Activated CD8-positive, alpha-beta memory T cell treated with anti-CD3 and anti-CD28 coated beads, Interleukin-2, amount 10 ng/mL, durations not matched to agents 7 days and 5 days (primary cell): ENCODE data around the gene MRPS23. TPM values are rescaled to one million over a fixed set of nuclear protein-coding genes. Genes with fewer than 3 reads are reported as not detected.
"Not testable (repeated sequence)": the region's sequence is repeated elsewhere in the genome, so short reads cannot be mapped to it uniquely, and the experiment has no call there.

Experiments used
- ATAC-seq: fragments of 150-1000 bp; cut with Tn5 transposase; one replicate; pipeline ENCODE4 v1.10.0; 2021; ENCODE audit warnings: moderate library complexity
- CTCF ChIA-PET: fragments of 350-600 bp; sonication (Branson Sonifier 250); formaldehyde crosslinking; loops from one replicate; lab custom pipeline; 2021; ENCODE audit warnings: antibody characterized with exemption; lab: Charles Lee
- DNase-seq: peaks from one replicate; pipeline ENCODE4 v3.0.0-alpha.2; 2020
- H3K27ac Mint-ChIP-seq: one replicate; pipeline ENCODE4 v1.8.0; 2021; ENCODE audit warnings: mild to moderate bottlenecking, mixed read lengths
- H3K27me3 Mint-ChIP-seq: one replicate; pipeline ENCODE4 v1.8.0; 2021; ENCODE audit warnings: mixed read lengths
- H3K36me3 Mint-ChIP-seq: one replicate; pipeline ENCODE4 v1.8.0; 2021; ENCODE audit warnings: mild to moderate bottlenecking, mixed read lengths
- H3K4me1 Mint-ChIP-seq: one replicate; pipeline ENCODE4 v1.8.0; 2021; ENCODE audit warnings: mixed read lengths
- H3K4me3 Mint-ChIP-seq: one replicate; pipeline ENCODE4 v1.8.0; 2021; ENCODE audit warnings: mild to moderate bottlenecking, moderate library complexity, mixed read lengths
- H3K9me3 Mint-ChIP-seq: one replicate; pipeline ENCODE4 v1.8.0; 2022; ENCODE audit warnings: low read depth, mixed read lengths
- total RNA-seq, 2 experiments: library from RNA; stranded (reverse); gene quantifications; one replicate each; pipeline ENCODE4 v1.2.3, GENCODE V29; 2021

Gene MRPS23
- total RNA-seq, 2 experiments from 2014 or later = 39.4 to 49.4 TPM

- Mint-ChIP-seq H3K36me3 (no peaks in the 10 kb centered on the region), H3K27ac (no peak overlapping the region), H3K9me3 (no peaks in the 10 kb centered on the region), H3K4me3 (no peak overlapping the region), H3K4me1 (peaks cover 12% of the 10 kb centered on the region), H3K27me3 (peaks cover 27% of the 10 kb centered on the region)
- CTCF ChIA-PET = interaction anchor here (0.7 to 9.3 kb wide), 12 partner anchors 24 to 314 kb away, joined by 3 to 121 read pairs (median 5); partner anchors contain the start of gene CUEDC1
- ATAC-seq (no peak), DNase-seq (no peak)
Observed at GRCh38 chr17:57856792-57857620, 7.2 kb upstream of the MRPS23 start.

- Mint-ChIP-seq H3K4me1 (peaks cover 13% of the 10 kb centered on the region), H3K4me3 (no peak overlapping the region), H3K9me3 (no peaks in the 10 kb centered on the region), H3K27me3 (peaks cover 16% of the 10 kb centered on the region), H3K36me3 (no peaks in the 10 kb centered on the region), H3K27ac (no peak overlapping the region)
- CTCF ChIA-PET = interaction anchor here (0.6 to 9.3 kb wide), 4 partner anchors 19 to 728 kb away, joined by 3 to 121 read pairs (median 4); no protein-coding TSS in a partner anchor
- DNase-seq (no peak), ATAC-seq (no peak)
Observed at GRCh38 chr17:57855391-57856035, 5.7 kb upstream of the MRPS23 start.

GRCh38 chr17:57853695-57854094 lies 3.9 kb upstream of the MRPS23 start:
- Mint-ChIP-seq H3K27me3 (peaks cover 3% of the 10 kb centered on the region), H3K9me3 (no peaks in the 10 kb centered on the region), H3K4me1 (peaks cover 25% of the 10 kb centered on the region), H3K36me3 (peaks cover 6% of the 10 kb centered on the region), H3K4me3 (no peak overlapping the region), H3K27ac (no peak overlapping the region)
- DNase-seq (no peak), ATAC-seq (no peak)
- CTCF ChIA-PET = interaction anchor here (1.5 to 9.3 kb wide), 2 partner anchors 143 to 259 kb away, joined by 3 to 121 read pairs; no protein-coding TSS in a partner anchor

GRCh38 chr17:57852955-57853328 lies 3.1 kb upstream of the MRPS23 start:
- no peak overlapping the region for H3K4me3 Mint-ChIP-seq
- peaks cover 31% of the 10 kb centered on the region for H3K4me1 Mint-ChIP-seq
- no peaks in the 10 kb centered on the region for H3K27me3 Mint-ChIP-seq
- H3K27ac Mint-ChIP-seq = no peak overlapping the region
- DNase-seq = no peak
- no peak for ATAC-seq
- H3K36me3 Mint-ChIP-seq = peaks cover 7% of the 10 kb centered on the region
- no peaks in the 10 kb centered on the region for H3K9me3 Mint-ChIP-seq
- CTCF ChIA-PET = interaction anchor here (1.5 to 9.3 kb wide), 2 partner anchors 144 to 260 kb away, joined by 3 to 121 read pairs; no protein-coding TSS in a partner anchor

- Mint-ChIP-seq H3K27ac (no peak overlapping the region), H3K36me3 (peaks cover 7% of the 10 kb centered on the region), H3K27me3 (no peaks in the 10 kb centered on the region), H3K9me3 (no peaks in the 10 kb centered on the region), H3K4me1 (peaks cover 31% of the 10 kb centered on the region), H3K4me3 (peak overlapping the region; percentile 23)
- ATAC-seq = no peak
- DNase-seq = no peak
- CTCF ChIA-PET = interaction anchor here (1.5 to 9.3 kb wide), 3 partner anchors 8 to 260 kb away, joined by 3 to 121 read pairs (median 25); no protein-coding TSS in a partner anchor
Observed at GRCh38 chr17:57852092-57852954, 2.5 kb upstream of the MRPS23 start.

GRCh38 chr17:57849163-57849873 lies 526 bp downstream of the MRPS23 start:
- no peaks in the 10 kb centered on the region for H3K9me3 Mint-ChIP-seq
- peaks cover 19% of the 10 kb centered on the region for H3K36me3 Mint-ChIP-seq
- H3K27ac Mint-ChIP-seq = peak overlapping the region; percentile 100
- peaks cover 39% of the 10 kb centered on the region for H3K4me1 Mint-ChIP-seq
- no peak for ATAC-seq
- H3K4me3 Mint-ChIP-seq = peak overlapping the region; percentile 97
- DNase-seq = no peak
- CTCF ChIA-PET = interaction anchor here (0.8 to 4.5 kb wide), 10 partner anchors 11 to 606 kb away, joined by 3 to 37 read pairs (median 4); partner anchors contain the start of gene SRSF1
- no peaks in the 10 kb centered on the region for H3K27me3 Mint-ChIP-seq

GRCh38 chr17:57846056-57846945 lies 3.5 kb downstream of the MRPS23 start:
- CTCF ChIA-PET = interaction anchor here (4.0 to 4.5 kb wide), 2 partner anchors 12 to 13 kb away, joined by 18 to 37 read pairs; no protein-coding TSS in a partner anchor
- ATAC-seq, DNase-seq, H3K27me3 Mint-ChIP-seq, H3K9me3 Mint-ChIP-seq, H3K27ac Mint-ChIP-seq, H3K4me3 Mint-ChIP-seq: not testable (repeated sequence)
- Mint-ChIP-seq H3K36me3 (peaks cover 21% of the 10 kb centered on the region), H3K4me1 (peaks cover 45% of the 10 kb centered on the region)

GRCh38 chr17:57842280-57842679 lies 7.6 kb downstream of the MRPS23 start:
- H3K4me3 Mint-ChIP-seq = no peak overlapping the region

GRCh38 chr17:57839571-57839923 lies 10.3 kb downstream of the MRPS23 start:
- H3K9me3 Mint-ChIP-seq = no peaks in the 10 kb centered on the region
- DNase-seq = no peak
- no peaks in the 10 kb centered on the region for H3K27me3 Mint-ChIP-seq
- H3K4me3 Mint-ChIP-seq = no peak overlapping the region
- ATAC-seq = no peak
- H3K4me1 Mint-ChIP-seq = peaks cover 13% of the 10 kb centered on the region
- CTCF ChIA-PET = no interaction called here
- H3K36me3 Mint-ChIP-seq = peaks cover 12% of the 10 kb centered on the region
- no peak overlapping the region for H3K27ac Mint-ChIP-seq

More at GRCh38 chr17:57842280-57842679, 7.6 kb downstream of the MRPS23 start:
- Mint-ChIP-seq H3K4me1 (peaks cover 17% of the 10 kb centered on the region), H3K27ac (no peak overlapping the region), H3K27me3 (no peaks in the 10 kb centered on the region), H3K9me3 (no peaks in the 10 kb centered on the region), H3K36me3 (peaks cover 21% of the 10 kb centered on the region)
- CTCF ChIA-PET = interaction anchor here (1.0 to 4.0 kb wide), 2 partner anchors 9 to 148 kb away, joined by 3 to 18 read pairs; no protein-coding TSS in a partner anchor
- ATAC-seq = no peak
- DNase-seq = no peak

GRCh38 chr17:57838857-57839570 lies 10.8 kb downstream of the MRPS23 start:
- CTCF ChIA-PET = interaction anchor here (1.0 kb wide), 1 partner anchor 11 kb away, joined by 3 read pairs; the partner anchor contains the start of gene MRPS23
- peaks cover 12% of the 10 kb centered on the region for H3K36me3 Mint-ChIP-seq
- no peak for ATAC-seq
- no peak overlapping the region for H3K4me3 Mint-ChIP-seq
- H3K27ac Mint-ChIP-seq = no peak overlapping the region
- no peak for DNase-seq
- H3K27me3 Mint-ChIP-seq = no peaks in the 10 kb centered on the region
- peaks cover 13% of the 10 kb centered on the region for H3K4me1 Mint-ChIP-seq
- no peaks in the 10 kb centered on the region for H3K9me3 Mint-ChIP-seq

- CTCF ChIA-PET = interaction anchor here (0.7 to 1.0 kb wide), 2 partner anchors 11 to 829 kb away, joined by 3 read pairs; partner anchors contain the start of gene MRPS23
- Mint-ChIP-seq H3K4me3 (no peak overlapping the region), H3K27me3 (no peaks in the 10 kb centered on the region), H3K4me1 (peaks cover 11% of the 10 kb centered on the region), H3K36me3 (peaks cover 12% of the 10 kb centered on the region), H3K9me3 (no peaks in the 10 kb centered on the region), H3K27ac (no peak overlapping the region)
- ATAC-seq = no peak
- DNase-seq = no peak
Observed at GRCh38 chr17:57838453-57838852, 11.4 kb downstream of the MRPS23 start.
